PFSK-1 (cell line): ENCODE measurements around the gene BIRC5.

Source experiments
- POLR2AphosphoS5 ChIP-seq: IDR thresholded peaks from 2 replicates; pipeline ENCODE4 v1.6.1; 2012; ENCODE audit warnings: low read depth, mild to moderate bottlenecking, control low read depth, low read length, moderate library complexity
- REST ChIP-seq, 2 experiments: IDR thresholded peaks; 2 replicates each; pipeline versions ENCODE4 v1.6.1 to v1.8.0; 2011 to 2012; ENCODE audit warnings: low read depth in 2 of 2, low read length in 2 of 2, control low read depth in 1 of 2, inconsistent platforms in 1 of 2, mild to moderate bottlenecking in 1 of 2, moderate library complexity in 1 of 2; ENCODE audit not compliant: insufficient read depth in 1 of 2
- SIN3A ChIP-seq: IDR thresholded peaks from 2 replicates; pipeline ENCODE4 v1.6.1; 2012; ENCODE audit warnings: mild to moderate bottlenecking, low read length, moderate library complexity, borderline replicate concordance; ENCODE audit not compliant: insufficient read depth
- TAF1 ChIP-seq: IDR thresholded peaks from 2 replicates; pipeline ENCODE4 v1.6.1; 2012; ENCODE audit warnings: low read length, control low read depth, borderline replicate concordance; ENCODE audit not compliant: insufficient read depth

- no peak for TF ChIP-seq POLR2AphosphoS5
- TF ChIP-seq REST (IDR thresholded peaks at IDR 0.05; ENCODE audit: insufficient read depth in 1 of 2, low read depth in 2 of 2, low read length in 2 of 2): no peak
- no peak for TF ChIP-seq SIN3A
- TF ChIP-seq TAF1: no peak
These were observed 5.6 kb upstream of the BIRC5 start for GRCh38 chr17:78208486-78208885.
